Smooth muscle cell of trachea (primary cell): ENCODE results near the gene HES1. TPM values are rescaled to one million over a fixed set of nuclear protein-coding genes. Genes with fewer than 3 reads are reported as not detected.

Experiments used
- total RNA-seq: library from RNA; depleted of rRNA; stranded (reverse); fragments of >200 nt; gene quantifications from 2 replicates; pipeline ENCODE4 v1.2.1, GENCODE V29; 2014

HES1 gene
- 0.44 and 2.0 TPM in 2 replicates for total RNA-seq

GRCh38 chr3:194135806-194136518 lies at the start of gene HES1:
TSS of gene HES1 (plus strand) at chr3:194136148. CDS start at chr3:194136381, 233 bp downstream.

Other genes starting within 250 kb of the HES1 start
- not detected in 2 replicates for gene CPN2, start 215.2 kb downstream of the HES1 start, total RNA-seq
- 0.73 and 1.7 TPM in 2 replicates for gene LRRC15, start 233.6 kb downstream of the HES1 start, total RNA-seq